ENCODE data around the gene TSHZ3.

TSHZ3 gene, protein sequence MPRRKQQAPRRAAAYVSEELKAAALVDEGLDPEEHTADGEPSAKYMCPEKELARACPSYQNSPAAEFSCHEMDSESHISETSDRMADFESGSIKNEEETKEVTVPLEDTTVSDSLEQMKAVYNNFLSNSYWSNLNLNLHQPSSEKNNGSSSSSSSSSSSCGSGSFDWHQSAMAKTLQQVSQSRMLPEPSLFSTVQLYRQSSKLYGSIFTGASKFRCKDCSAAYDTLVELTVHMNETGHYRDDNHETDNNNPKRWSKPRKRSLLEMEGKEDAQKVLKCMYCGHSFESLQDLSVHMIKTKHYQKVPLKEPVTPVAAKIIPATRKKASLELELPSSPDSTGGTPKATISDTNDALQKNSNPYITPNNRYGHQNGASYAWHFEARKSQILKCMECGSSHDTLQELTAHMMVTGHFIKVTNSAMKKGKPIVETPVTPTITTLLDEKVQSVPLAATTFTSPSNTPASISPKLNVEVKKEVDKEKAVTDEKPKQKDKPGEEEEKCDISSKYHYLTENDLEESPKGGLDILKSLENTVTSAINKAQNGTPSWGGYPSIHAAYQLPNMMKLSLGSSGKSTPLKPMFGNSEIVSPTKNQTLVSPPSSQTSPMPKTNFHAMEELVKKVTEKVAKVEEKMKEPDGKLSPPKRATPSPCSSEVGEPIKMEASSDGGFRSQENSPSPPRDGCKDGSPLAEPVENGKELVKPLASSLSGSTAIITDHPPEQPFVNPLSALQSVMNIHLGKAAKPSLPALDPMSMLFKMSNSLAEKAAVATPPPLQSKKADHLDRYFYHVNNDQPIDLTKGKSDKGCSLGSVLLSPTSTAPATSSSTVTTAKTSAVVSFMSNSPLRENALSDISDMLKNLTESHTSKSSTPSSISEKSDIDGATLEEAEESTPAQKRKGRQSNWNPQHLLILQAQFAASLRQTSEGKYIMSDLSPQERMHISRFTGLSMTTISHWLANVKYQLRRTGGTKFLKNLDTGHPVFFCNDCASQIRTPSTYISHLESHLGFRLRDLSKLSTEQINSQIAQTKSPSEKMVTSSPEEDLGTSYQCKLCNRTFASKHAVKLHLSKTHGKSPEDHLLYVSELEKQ

DNA sequence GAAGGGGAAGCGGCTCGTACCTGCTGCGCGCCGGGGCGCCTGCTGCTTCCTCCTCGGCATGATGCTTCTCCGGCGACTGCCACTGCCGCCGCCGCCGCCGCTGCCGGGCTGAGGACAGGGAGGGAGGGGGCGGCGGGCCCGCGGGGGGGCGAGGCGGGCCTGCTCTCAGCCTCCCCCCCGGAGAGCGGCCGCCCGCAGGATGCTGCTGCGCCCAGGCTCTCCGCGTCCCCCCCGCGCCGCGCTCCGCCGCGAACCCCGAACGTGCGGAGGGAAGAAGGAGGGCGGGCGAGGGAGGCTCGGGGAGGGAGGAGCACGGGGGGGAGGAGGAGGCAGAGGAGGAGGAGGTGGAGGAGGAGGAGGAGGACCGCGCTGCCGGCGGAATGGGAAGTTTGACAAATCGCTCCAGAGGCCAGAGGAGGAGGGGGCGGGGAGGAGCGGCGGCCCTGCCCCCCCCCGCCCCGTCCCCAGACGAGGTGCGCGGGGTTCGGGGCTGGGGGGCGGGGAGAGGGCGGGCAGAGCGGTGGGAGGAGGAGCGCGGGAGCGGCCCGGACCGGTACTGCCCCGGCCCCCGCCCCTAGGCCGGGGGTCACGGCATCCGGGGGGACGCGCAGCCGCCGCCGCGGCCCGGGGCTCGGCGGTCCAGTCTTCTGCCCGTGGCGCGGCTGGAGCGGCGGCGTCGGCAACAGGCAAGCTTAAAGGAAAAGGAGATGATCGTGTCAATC is at the start of gene TSHZ3:
TSS of gene TSHZ3 (minus strand) at position 277 of the 722 bp plus-strand sequence. CDS start at position 60, 217 bp downstream.
- peak in 1 of 4 experiments; percentile 27 for DNase-seq

DNA sequence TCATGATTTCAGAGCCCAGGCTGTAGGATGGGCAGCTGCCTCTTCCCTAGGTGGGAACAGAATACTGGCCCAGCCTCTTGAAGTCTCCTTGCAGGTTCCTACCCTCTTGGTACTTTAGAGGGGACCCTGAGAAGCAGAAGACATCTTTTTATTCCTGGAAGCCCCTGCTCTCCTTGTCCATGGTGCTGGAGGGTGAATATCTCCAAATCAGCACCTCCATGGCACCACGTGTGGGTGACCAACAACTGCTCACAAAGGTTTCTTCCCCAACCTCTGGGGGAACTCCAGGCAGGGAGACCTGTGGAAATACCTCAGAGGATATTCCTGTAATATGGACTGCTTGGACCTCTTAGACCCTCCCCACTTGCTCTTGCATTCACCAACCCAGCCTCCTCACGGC is 48.1 kb upstream of the TSHZ3 start:
- no peak for DNase-seq

DNA sequence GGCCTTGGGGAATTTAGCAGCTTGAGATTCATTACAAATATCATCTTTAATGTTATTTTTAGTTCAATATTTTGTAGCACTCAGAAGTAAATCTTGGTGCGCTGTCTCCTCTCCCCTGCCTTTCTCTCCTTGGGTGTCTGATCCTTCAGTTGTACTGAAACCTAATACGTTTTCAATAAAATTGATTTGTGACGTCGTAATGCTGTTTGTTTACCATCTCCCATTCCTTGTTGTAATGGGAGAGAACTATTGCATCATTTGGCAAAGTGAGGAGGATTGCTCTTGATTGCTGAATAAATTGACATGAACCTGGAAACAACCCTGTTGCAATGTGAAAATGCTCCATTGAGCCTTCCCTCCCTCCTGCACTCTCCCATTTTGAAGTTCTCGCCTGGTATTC is 43.2 kb upstream of the TSHZ3 start:
- DNase-seq = no peak

DNA sequence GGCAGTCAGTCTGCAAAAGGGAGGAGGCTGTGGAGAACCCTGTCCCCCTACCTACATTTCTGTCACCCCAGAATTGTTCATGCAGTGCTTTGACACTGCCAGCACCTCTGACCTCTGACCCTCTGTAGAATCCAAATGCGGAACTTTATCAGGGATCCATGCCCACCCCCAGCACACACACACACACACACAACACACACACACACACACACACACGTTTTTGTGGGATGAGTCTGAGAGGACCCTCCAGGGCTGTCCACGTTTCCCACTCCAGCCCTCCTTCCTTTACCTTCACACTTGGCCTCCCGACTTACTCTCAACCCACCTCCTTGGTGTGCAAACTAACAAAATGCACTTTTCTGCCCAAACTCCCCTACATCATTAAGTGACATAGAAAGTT is 42.3 kb upstream of the TSHZ3 start:
- no peak for DNase-seq

DNA sequence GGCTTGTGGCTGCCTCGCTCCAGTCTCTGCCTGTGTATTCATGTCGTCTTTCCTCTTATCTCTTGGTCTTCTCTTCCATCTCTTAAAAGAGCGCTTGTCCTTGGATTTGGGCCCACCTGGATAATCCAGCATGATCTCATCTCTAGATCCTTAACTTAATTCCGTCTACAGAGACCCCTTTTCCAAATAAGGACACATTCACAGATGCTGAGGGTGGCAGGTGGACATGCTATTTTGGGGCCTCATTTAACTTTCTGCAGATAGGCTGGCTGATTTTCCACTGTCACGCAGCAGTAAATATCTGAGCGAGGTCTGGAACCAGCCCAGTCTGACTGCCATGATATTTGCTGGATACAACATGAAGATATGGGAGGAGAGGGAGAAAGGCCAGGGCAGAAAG is 41.5 kb upstream of the TSHZ3 start:
- DNase-seq = no peak

DNA sequence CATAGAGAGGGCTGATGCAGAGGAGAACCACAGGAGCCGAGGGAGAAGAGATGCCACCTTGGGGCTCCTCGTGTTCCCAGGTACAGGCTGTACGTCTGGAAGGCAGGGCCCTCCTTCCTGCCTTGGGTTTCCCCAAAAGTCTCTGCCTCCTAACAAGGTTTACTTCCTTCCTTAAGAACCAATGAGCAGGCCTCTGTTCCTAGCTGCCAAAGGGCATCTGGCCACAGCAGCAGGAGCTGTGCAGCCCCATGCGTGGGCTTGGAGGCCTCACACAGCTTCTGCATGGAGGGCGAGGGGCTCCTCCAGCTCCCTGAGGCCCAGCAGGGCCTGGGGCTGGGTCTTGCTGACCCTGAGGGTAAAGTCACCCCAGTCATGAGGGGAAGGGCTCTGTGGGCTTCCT is 40.6 kb upstream of the TSHZ3 start:
- DNase-seq = no peak

DNA sequence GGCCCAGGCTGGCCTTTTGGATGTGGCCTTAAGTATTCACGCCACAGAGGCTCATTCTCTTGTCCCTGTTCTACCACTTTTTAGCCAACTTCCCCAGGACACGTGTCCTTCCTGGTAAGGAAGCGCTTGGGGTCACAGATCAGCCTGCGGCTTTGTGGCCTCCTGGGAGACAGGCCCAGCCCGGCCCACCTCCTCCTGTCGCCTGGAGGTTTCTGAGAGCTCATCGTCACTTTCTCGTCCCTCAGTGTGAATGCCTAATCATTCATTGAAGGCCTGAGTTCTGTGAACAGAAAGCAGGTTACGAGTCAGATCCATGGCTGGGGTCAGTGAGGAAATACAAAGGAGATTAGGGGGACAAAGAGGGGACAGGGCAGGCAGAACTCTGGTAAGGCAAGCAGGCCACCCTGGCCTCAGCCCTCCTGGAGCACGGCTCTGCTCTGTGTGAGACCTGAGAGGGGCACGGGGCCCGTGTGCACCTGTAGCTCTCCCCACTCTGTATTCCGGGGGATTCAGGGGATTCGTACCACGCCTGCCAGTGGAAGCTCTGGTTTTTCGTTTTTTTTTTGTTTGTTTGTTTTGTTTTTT is 38.6 kb upstream of the TSHZ3 start:
- DNase-seq = no peak

DNA sequence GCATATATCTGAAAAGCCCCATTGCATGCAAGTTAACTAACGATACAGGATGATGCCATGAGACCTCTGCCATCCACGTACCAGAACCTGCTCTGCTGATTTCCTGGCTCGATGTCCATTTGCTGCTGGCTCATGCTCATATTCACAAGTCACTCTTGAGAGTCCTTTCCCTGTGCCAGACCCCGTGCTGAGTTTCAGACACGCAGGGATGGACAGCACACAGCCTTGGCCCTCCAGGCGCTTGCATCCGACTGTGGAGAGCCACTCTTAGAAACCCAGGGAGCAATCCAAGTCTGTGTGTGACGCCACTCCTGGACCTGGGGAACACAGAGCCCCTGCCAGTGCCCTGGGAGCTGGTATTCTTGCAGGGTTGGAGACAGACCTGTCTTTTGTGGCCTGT is 37.6 kb upstream of the TSHZ3 start:
- no peak for DNase-seq

DNA sequence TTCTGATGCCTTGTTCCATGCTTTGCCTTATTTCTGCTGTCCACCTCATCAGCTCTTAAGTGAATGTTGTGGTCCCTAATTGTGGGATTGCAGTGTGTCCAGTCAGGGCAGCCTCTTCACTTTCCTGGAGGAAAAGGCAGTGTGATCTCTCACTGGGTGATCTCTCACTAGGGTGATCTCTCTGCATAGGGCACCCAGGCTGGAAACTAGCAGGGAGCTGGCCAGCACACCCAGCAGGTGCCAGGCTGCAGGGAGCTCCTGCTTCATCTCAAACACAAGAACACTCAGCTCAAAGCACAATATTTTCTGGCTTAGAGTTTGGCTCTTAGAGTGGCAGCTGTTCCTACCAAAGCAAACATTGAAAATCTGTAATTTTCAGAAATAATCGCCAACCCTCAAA is 36.5 kb upstream of the TSHZ3 start:
- no peak for DNase-seq

DNA sequence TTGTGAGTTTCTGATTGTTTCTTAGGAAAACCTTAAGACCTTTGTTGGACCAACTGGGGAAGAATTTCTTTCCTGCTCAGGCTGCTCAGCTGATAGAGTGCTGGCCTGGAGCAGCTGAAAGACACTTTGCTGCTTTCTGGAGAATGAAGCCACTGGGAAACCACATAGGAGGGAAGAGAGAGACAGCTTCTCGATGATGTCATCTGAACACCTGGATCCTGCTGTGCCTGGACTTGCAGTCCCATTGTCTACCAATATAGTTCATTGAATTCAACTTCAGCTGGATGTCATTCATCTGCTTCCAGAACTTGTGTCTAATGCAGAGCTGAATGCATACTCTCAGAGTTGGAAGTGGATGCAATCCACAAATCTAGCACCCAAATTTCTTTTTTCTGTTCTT is 34.3 kb upstream of the TSHZ3 start:
- no peak for DNase-seq

DNA sequence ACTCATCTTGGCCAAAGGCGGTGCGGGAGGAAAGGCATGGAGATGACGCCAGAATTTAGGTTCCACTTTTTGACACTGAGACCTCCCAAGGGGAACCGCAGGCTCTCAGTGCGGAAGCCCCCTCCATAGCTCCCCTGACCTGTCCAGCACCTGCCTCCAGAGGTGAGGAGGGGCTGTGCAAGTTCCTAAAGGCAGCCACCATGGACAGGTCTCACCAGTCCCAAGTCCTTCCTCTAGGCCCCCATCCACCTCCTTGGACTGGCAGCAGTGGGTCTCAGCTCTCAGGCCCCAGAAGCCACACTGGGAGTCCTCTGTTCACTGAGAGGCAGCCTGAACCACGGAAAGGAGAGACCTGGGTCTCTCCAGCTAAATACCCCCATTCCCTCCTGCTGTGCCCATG is 31.6 kb upstream of the TSHZ3 start:
- no peak for DNase-seq

DNA sequence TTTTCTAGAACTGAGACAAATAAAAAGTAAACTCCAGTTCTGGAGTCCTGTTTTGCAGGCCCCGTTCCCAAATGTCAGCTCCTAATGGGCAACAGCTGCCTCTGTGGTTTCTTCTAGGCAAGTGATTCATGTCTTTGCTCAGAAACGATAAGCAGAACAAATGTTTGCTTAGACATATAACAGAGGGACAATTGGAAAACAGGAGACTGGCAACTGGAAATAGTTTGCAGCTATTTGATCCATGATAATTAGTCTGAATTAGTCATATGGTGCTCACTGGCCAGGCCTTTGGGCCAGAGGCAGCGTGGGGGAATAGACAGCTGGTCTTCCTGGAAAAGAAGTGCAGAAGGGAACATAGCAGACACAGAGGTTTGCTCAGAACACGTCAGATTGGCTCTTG is 29.2 kb upstream of the TSHZ3 start:
- no peak for DNase-seq

DNA sequence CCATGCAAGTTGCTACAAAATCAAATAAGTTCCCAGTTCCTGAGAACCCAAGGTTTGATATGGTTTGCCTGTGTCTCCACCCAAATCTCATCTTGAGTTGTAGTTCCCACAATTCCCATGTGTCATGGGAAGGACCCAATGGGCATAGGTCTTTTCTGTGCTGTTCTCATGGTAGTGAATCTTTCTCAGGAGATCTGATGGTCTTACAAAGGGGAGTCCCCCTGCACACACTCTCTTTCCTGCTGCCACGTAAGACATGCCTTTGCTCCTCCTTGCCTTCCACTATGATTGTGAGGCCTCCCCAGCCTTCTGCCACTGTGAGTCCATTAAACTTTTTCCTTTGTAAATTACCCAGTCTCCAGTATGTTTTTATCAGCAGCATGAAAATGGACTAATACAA is 28.5 kb upstream of the TSHZ3 start:
- DNase-seq = no peak

DNA sequence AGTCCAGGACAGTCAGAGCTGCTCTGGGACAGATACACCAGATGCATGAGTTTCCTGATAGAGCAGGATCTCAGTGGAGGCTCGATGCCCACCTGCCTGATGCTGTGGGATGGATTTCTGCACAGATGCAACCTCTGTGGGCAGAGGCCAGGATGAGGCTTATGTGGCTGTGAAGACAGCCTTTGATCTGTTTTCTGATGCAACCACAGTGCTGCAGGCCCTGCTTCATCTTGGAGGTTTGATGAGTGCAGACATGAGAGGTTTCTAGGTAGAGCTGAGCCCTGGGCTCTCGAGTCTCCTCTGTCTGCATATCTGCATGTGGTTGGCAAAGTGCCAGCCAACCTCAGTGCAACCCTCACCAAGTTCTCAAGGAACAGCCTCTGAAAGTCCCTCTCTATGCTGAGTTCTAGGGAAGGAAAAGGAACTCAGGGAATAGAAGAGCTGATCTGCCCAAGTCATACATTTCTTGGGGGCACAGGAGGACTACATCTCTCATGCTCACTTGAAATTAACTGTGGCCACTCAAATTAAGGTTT is 23.1 kb upstream of the TSHZ3 start:
- no peak for DNase-seq

DNA sequence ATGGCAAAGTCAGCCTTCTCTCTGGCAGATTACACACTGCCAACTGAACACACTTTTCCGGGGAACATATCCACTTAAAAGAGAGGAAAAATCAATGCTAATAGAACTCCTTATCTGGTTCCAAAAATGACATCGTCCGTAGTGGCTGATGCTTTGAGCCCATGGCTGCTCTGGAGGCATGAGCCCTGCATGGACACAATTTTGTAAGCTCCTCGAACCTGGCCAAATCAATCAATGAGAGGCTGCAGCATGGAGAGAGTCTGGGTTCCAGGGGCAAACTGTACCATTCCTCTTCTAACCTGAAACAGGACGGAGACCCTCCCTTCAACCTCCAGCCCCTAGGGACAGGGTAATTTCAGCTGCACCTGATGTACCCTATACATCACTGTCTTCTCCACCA is 21.0 kb upstream of the TSHZ3 start:
- no peak for DNase-seq

DNA sequence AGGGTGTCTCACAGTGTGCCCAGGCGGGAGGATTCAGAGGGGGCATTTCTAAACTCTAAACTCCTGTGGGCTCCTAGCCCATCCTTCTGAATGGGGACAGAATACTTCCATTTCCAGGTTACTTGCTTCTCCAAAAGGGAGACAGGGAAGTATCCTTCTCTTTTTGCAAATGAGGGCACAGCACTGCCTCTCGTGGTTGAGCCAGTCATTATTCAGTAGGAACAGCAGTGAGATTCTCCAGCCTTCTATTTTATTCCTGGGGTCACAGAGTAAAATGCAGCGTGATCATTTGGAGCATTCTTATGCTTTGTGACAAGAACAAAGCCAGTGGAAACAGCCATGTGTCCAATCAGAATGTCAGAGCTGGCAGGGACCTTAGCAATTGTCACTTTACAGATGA is 15.7 kb upstream of the TSHZ3 start:
- no peak for DNase-seq

DNA sequence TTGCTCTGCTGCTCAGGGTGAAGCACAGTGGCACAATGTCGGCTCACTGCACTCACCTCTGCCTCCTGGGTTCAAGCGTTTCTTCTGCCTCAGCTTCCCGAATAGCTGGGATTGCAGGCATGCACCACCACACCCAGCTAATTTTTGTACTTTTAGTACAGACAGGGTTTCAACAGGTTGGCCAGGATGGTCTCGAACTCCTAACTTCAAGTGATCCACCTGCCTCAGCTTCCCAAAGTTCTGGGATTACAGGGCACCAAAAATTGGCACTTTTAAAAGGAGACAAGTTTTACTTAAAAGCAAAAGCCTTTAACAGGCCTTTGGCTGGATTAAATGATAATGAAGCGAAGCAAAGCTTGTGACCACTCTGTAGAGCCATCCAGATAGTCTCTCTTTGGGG is 12.5 kb upstream of the TSHZ3 start:
- DNase-seq = no peak

DNA sequence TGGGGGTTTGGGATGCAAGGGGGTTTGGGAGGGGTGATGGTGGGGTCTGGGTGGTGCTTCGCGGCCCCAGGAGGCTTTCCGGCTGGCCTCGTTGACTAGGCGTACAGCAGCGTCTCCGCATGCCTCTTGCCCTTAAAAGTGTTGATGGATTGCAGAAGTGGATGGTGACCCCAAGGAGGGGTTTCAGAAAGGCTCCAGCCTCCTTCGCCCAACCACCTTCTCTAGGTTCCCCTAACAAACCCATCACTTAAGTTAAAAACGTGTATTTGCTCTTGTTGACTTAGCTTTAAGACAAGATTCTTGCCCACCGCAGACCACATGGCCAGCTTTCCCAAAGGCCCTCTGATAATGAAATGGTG is 8.1 kb upstream of the TSHZ3 start:
- DNase-seq = no peak

DNA sequence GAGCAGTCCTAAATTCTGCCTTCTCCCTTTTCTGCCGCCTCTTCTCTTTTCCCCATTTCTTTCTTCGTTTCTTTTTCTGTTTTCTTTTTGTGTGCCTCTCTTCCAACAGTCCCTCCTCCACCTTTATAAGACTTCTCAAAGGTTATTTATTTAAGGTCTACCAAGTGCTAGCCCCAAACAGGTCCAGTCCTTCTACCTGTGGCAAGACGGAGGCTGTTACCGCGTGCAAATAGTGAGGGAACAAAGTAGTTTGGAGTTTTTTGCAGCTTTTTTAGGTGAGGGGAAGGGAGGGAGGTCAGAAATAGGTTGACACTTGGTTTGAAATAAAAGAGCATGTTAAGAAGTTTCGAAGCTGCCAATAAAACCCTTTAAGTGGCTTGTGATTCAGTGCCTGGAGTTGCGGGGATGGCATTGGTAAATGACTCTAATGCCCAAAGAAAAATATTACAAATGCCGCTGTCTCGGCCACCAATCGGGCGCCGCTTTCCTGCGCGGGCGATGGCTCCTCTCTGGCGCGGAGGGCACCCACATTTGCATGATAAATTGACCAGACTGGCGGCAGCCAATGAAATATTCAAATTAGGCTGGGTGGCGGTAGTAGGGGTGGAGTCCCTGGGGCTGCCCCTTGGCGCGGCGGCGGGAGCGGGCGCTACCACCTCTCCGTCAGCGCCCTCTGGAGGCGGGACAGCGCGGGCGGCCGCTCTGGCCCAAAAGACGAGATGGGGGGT is 7.5 kb upstream of the TSHZ3 start:
- DNase-seq = peak in 1 of 4 experiments; percentile 31

DNA sequence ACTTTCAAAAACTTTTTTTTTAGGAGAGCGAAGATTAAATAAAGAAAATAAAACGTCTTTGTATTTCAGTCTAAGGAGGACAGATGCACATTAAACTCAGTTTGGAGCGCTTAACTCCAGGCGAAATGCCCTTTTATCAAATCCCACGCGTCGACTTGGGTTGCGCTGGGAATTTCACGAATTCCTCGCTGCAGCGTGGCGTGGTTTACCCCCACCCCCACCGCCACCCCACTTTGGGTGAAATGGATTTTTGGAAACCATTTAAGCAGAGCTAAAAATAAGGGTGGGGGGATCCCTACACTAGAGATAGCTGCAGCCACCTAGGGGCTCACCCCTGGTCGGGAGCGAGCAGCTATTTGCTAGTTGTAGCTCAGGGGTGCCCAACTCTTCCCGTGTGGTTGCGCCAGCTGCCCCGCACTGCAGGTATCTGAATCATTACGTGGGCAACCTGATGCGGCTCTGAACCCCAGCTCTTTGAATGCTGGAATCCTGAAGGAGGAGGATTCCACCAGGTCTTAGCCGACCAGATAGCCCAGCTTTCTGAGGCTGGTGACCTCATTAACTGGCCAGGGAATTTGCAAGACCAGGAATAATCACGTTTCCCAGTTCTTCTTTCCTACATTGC is 6.5 kb upstream of the TSHZ3 start:
- no peak for DNase-seq

Measured in activated naive CD4-positive, alpha-beta T cell (primary cell).